GM12878 (cell line): ENCODE results near the gene MAFG. TPM values are rescaled to one million over a fixed set of nuclear protein-coding genes. Genes with fewer than 3 reads are reported as not detected.

Experiments
- ATAC-seq: fragments of 200-7000 bp; cut with Tn5 transposase; 3 replicates; pipeline ENCODE4 v1.9.1; 2020; ENCODE audit warnings: mild to moderate bottlenecking, moderate library complexity
- BruUV-seq: library from RNA; stranded (reverse); fragments of 400-500 nt; replicated peaks from 2 replicates; lab custom pipeline; 2021; lab: Mats Ljungman, UMichigan
- CTCF ChIA-PET: fragments of 300-600 bp; sonication (Branson Sonifier 250); formaldehyde crosslinking; extraction: SDS; loops from one replicate; lab custom pipeline; 2021; ENCODE audit warnings: inconsistent platforms; lab: Yijun Ruan, JAX
- POLR2A ChIA-PET: fragments of 350-600 bp; formaldehyde crosslinking; extraction: SDS; loops from one replicate; lab custom pipeline; 2021; ENCODE audit warnings: inconsistent platforms; lab: Charles Lee
- RAD21 ChIA-PET: fragments of 300-600 bp; sonication (Branson Sonifier 250); formaldehyde crosslinking; loops from one replicate; lab custom pipeline; 2023; ENCODE audit warnings: antibody characterized with exemption; ENCODE audit not compliant: unreplicated experiment; lab: Charles Lee
- SMC1A ChIA-PET: fragments of 300-600 bp; sonication (Branson Sonifier 250); formaldehyde crosslinking; loops from one replicate; lab custom pipeline; 2023; ENCODE audit not compliant: unreplicated experiment, uncharacterized antibody; lab: Charles Lee
- DNase-seq: peaks from one replicate; pipeline ENCODE4 v3.0.0-alpha.2; 2011; ENCODE audit warnings: low read depth, low spot score
- FAIRE-seq: peaks from 3 replicates; lab custom pipeline; 2011; peaks lifted over from hg19 to GRCh38; lab: Jason Lieb, UNC
- H2AFZ ChIP-seq: 2 replicates; pipeline ENCODE4 v1.6.0; 2011; ENCODE audit warnings: low read depth, low read length, control low read depth; ENCODE audit not compliant: control insufficient read depth
- H3K27ac ChIP-seq: 2 replicates; pipeline ENCODE4 v1.5.1; 2011; ENCODE audit warnings: control low read depth; ENCODE audit not compliant: control insufficient read depth, insufficient read depth
- H3K27me3 ChIP-seq, 2 experiments: replicated peaks in 1 of 2; 2 replicates each; pipeline versions ENCODE4 v1.6.0 to v1.6.1; 2011; ENCODE audit warnings: low read length in 1 of 2; ENCODE audit not compliant: control insufficient read depth in 2 of 2, insufficient read depth in 2 of 2
- H3K36me3 ChIP-seq, 2 experiments: 2 replicates each; pipeline ENCODE4 v1.5.1; 2011; ENCODE audit warnings: low read length in 1 of 2; ENCODE audit not compliant: control insufficient read depth in 2 of 2, insufficient read depth in 2 of 2
- H3K4me1 ChIP-seq: 2 replicates; pipeline ENCODE4 v1.6.1; 2011; ENCODE audit warnings: mild to moderate bottlenecking, low read length, moderate library complexity, mixed read lengths; ENCODE audit not compliant: control insufficient read depth, insufficient read depth
- H3K4me2 ChIP-seq: 2 replicates; pipeline ENCODE4 v1.6.0; 2011; ENCODE audit warnings: control low read depth; ENCODE audit not compliant: control insufficient read depth, insufficient read depth
- H3K4me3 ChIP-seq: fragments of 200-600 bp; sonication (generic); 2 replicates; pipeline ENCODE4 v1.5.1; 2016
- H3K79me2 ChIP-seq: 2 replicates; pipeline ENCODE4 v1.6.0; 2011; ENCODE audit warnings: low read length; ENCODE audit not compliant: control insufficient read depth, insufficient read depth
- H3K9ac ChIP-seq: 2 replicates; pipeline ENCODE4 v1.8.0; 2011; ENCODE audit warnings: low read length, control low read depth, mixed read lengths; ENCODE audit not compliant: control insufficient read depth, insufficient read depth
- H3K9me3 ChIP-seq: replicated peaks from 3 replicates; pipeline ENCODE4 v1.5.1; 2011; ENCODE audit warnings: mild to moderate bottlenecking, low read length; ENCODE audit not compliant: control insufficient read depth, insufficient read depth
- H4K20me1 ChIP-seq: 2 replicates; pipeline ENCODE4 v1.6.0; 2011; ENCODE audit not compliant: control insufficient read depth, insufficient read depth
- CEBPB ChIP-seq, 2 experiments: fragments of 150-350 bp in 1 of 2; IDR thresholded peaks; 2 replicates each; pipeline ENCODE4 v1.6.1; 2012 to 2014; ENCODE audit warnings: low read depth in 2 of 2, low read length in 2 of 2, borderline replicate concordance in 1 of 2, inconsistent platforms in 1 of 2
- EGR1 ChIP-seq, 2 experiments: IDR thresholded peaks; 1 replicate in 1 of 2; 2 replicates in 1 of 2; pipeline ENCODE4 v1.6.1; 2011 to 2012; ENCODE audit warnings: low read depth in 2 of 2, low read length in 2 of 2, borderline replicate concordance in 1 of 2, mild to moderate bottlenecking in 1 of 2, moderate library complexity in 1 of 2
- KDM1A ChIP-seq: fragments of 200-600 bp; sonication (generic); IDR thresholded peaks from 2 replicates; pipeline ENCODE4 v1.6.1; 2016; ENCODE audit warnings: borderline replicate concordance
- POLR2A ChIP-seq: IDR thresholded peaks from 2 replicates; pipeline ENCODE4 v1.6.1; 2011; ENCODE audit warnings: low read depth, mild to moderate bottlenecking, low read length
- SPI1 ChIP-seq: IDR thresholded peaks from 2 replicates; pipeline ENCODE4 v1.6.1; 2011; ENCODE audit warnings: low read depth, mild to moderate bottlenecking, low read length, moderate library complexity, borderline replicate concordance; ENCODE audit not compliant: insufficient read depth
- TBL1XR1 ChIP-seq: IDR thresholded peaks from 2 replicates; pipeline ENCODE4 v1.6.1; 2012; ENCODE audit warnings: low read depth, low read length, improper control_type of control experiment
- ZNF217 ChIP-seq: fragments of 450-650 bp; IDR thresholded peaks from 2 replicates; pipeline ENCODE4 v1.6.1; 2017; ENCODE audit warnings: antibody characterized with exemption, mild to moderate bottlenecking
- whole genome bisulfite sequencing: methylation state at CpG from one replicate; pipeline ENCODE4 v1.1.6; 2016; ENCODE audit warnings: low lambda C conversion rate; ENCODE audit not compliant: insufficient replicate concordance, insufficient coverage; ENCODE audit errors: missing lambda C conversion rate; 5-methylcytosine and 5-hydroxymethylcytosine counted together
- in situ Hi-C: fragments of 300-500 bp; cut with MboI; formaldehyde crosslinking; loops from 9 replicates; pipeline ENCODE4 v1.14.3; 2018; ENCODE audit warnings: mixed read lengths
- intact Hi-C: fragments of 100-400 bp; cut with micrococcal nuclease; formaldehyde crosslinking; loops from one replicate; pipeline ENCODE4 v1.14.2; 2022; ENCODE audit not compliant: unreplicated experiment
- polyA plus RNA-seq, 11 experiments: library from polyadenylated mRNA; depleted of rRNA in 4 of 11; unstranded in 6 of 11; stranded (reverse) in 5 of 11; fragments of >200 nt; fragmentation: Nextera tagmentation in 4 of 11; fragmentation: Illumina TruSeq in 1 of 11; extraction: Ambion mirVana in 4 of 11; extraction: Trizol in 1 of 11; gene quantifications; 1 replicate in 1 of 11; 2 replicates in 10 of 11; pipeline versions ENCODE4 v1.2.1 to v1.2.3, GENCODE V29; 2011 to 2016; ENCODE audit warnings: inconsistent platforms in 2 of 11, missing spikeins in 2 of 11, low read depth in 1 of 11
- total RNA-seq, 4 experiments: library from RNA; depleted of rRNA in 3 of 4; stranded (reverse); fragments of >200 nt in 3 of 4; fragmentation: Illumina TruSeq in 1 of 4; extraction: Trizol in 1 of 4; gene quantifications; 2 replicates each; pipeline versions ENCODE4 v1.2.1 to v1.2.3, GENCODE V29; 2013 to 2021
- TF ChIP-seq, protein P1 (sequence below): fragments of 450-650 bp; IDR thresholded peaks from 2 replicates; pipeline ENCODE4 v1.6.1; 2017; ENCODE audit warnings: mild to moderate bottlenecking
- TF ChIP-seq, protein P2 (sequence below): fragments of 450-650 bp; IDR thresholded peaks from 2 replicates; pipeline ENCODE4 v1.6.1; 2017; ENCODE audit warnings: mild to moderate bottlenecking, low read depth, inconsistent platforms; ENCODE audit not compliant: poor library complexity, severe bottlenecking
- TF ChIP-seq, protein P3 (sequence below): fragments of 450-650 bp; IDR thresholded peaks from 2 replicates; pipeline ENCODE4 v1.6.1; 2017; ENCODE audit warnings: mild to moderate bottlenecking, moderate library complexity
- TF ChIP-seq, protein P4 (sequence below): IDR thresholded peaks from 2 replicates; pipeline ENCODE4 v1.6.1; 2012; ENCODE audit warnings: low read depth, low read length, improper control_type of control experiment

The MAFG gene
- total and polyA plus RNA-seq, 10 of the 15 experiments (the other 5 are each of a cell fraction or from before 2014, with no cell fraction given), result 0.48 to 20.1 (median 7.6) TPM

DNA sequence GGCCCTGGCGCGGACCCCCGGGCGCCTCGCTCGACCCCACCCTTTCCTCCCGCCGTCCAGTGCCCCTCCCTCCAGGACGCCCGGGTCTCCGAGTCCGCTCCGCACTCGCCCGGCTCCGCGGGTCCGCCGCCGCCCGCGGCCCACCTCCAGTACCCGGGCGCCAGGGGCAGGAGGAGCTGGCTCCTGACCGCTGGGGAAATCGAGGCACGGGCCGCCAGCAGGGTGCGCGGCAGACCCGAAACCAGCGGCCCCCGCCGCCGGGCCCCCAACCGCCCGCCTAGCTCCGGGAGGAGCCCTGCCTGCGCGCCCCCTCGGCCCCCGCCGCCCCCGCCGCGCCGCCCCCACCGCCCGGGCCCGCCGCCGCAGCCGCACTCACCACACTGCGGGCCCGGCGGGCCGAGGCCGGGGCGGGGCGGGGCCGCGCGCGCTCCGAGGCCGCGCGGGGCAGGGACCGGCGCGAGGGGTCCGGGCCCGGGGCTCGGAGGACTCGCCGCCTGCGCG is 333 bp downstream of the MAFG start:
- ChIA-PET POLR2A (interaction anchor here (0.9 to 2.0 kb wide), 6 partner anchors 10 to 216 kb away, joined by 3 to 8 read pairs (median 5); partner anchors contain the start of gene PYCR1), RAD21 (interaction anchor here (0.6 to 1.1 kb wide), 4 partner anchors 33 to 244 kb away, joined by 3 read pairs; partner anchors contain the start of genes ARL16 and P4HB), SMC1A (interaction anchor here (1.5 kb wide), 1 partner anchor 10 kb away, joined by 6 read pairs; no protein-coding TSS in a partner anchor), CTCF (interaction anchor here (0.8 to 1.7 kb wide), 7 partner anchors 9 to 92 kb away, joined by 3 to 8 read pairs (median 4); no protein-coding TSS in a partner anchor)
- 0% methylated on average over 25 of the region's 78 CpGs for WGBS
- DNase-seq (no peak), ATAC-seq (no peak), FAIRE-seq (no peak)
- H3K4me2 ChIP-seq, result peak overlapping the region; percentile 97; the same call in 1 of the 2 replicates
- H3K27me3 ChIP-seq, result no peaks in the 10 kb centered on the region
- H2AFZ ChIP-seq, result no peak overlapping the region; the same call in 1 of the 2 replicates
- intact Hi-C loops (loop anchor here (5.0 kb wide), 2 partner anchors 40 to 55 kb away; partner anchors contain the start of gene ARHGDIA), in situ Hi-C loops (no loop called here)
- peaks cover 0 to 2% of the 10 kb centered on the region in 2 experiments; a peak in 2 of 4 replicates for H3K36me3 ChIP-seq
- peak overlapping the region; percentile 85 for H3K9ac ChIP-seq
- no TSS peak for BruUV-seq
- H4K20me1 ChIP-seq, result no peaks in the 10 kb centered on the region; the same call in 1 of the 2 replicates
- peaks cover 38% of the 10 kb centered on the region for H3K79me2 ChIP-seq
- peak overlapping the region; percentile 71 for H3K27ac ChIP-seq
- no peak for TF ChIP-seq CEBPB (IDR thresholded peaks at IDR 0.05; ENCODE audit: borderline replicate concordance in 1 of 2, low read depth in 2 of 2, low read length in 2 of 2)
- TF ChIP-seq, protein P1, sequence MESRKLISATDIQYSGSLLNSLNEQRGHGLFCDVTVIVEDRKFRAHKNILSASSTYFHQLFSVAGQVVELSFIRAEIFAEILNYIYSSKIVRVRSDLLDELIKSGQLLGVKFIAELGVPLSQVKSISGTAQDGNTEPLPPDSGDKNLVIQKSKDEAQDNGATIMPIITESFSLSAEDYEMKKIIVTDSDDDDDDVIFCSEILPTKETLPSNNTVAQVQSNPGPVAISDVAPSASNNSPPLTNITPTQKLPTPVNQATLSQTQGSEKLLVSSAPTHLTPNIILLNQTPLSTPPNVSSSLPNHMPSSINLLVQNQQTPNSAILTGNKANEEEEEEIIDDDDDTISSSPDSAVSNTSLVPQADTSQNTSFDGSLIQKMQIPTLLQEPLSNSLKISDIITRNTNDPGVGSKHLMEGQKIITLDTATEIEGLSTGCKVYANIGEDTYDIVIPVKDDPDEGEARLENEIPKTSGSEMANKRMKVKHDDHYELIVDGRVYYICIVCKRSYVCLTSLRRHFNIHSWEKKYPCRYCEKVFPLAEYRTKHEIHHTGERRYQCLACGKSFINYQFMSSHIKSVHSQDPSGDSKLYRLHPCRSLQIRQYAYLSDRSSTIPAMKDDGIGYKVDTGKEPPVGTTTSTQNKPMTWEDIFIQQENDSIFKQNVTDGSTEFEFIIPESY, result no peak
- TF ChIP-seq, protein P2, sequence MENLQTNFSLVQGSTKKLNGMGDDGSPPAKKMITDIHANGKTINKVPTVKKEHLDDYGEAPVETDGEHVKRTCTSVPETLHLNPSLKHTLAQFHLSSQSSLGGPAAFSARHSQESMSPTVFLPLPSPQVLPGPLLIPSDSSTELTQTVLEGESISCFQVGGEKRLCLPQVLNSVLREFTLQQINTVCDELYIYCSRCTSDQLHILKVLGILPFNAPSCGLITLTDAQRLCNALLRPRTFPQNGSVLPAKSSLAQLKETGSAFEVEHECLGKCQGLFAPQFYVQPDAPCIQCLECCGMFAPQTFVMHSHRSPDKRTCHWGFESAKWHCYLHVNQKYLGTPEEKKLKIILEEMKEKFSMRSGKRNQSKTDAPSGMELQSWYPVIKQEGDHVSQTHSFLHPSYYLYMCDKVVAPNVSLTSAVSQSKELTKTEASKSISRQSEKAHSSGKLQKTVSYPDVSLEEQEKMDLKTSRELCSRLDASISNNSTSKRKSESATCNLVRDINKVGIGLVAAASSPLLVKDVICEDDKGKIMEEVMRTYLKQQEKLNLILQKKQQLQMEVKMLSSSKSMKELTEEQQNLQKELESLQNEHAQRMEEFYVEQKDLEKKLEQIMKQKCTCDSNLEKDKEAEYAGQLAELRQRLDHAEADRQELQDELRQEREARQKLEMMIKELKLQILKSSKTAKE, result no peak
- peak in 1 of 2 experiments; percentile 55; a peak in 2 of 3 replicates for TF ChIP-seq EGR1 (IDR thresholded peaks at IDR 0.05; ENCODE audit: borderline replicate concordance in 1 of 2, low read depth in 2 of 2, low read length in 2 of 2)
- no peak for TF ChIP-seq ZNF217
- TF ChIP-seq, protein P3, sequence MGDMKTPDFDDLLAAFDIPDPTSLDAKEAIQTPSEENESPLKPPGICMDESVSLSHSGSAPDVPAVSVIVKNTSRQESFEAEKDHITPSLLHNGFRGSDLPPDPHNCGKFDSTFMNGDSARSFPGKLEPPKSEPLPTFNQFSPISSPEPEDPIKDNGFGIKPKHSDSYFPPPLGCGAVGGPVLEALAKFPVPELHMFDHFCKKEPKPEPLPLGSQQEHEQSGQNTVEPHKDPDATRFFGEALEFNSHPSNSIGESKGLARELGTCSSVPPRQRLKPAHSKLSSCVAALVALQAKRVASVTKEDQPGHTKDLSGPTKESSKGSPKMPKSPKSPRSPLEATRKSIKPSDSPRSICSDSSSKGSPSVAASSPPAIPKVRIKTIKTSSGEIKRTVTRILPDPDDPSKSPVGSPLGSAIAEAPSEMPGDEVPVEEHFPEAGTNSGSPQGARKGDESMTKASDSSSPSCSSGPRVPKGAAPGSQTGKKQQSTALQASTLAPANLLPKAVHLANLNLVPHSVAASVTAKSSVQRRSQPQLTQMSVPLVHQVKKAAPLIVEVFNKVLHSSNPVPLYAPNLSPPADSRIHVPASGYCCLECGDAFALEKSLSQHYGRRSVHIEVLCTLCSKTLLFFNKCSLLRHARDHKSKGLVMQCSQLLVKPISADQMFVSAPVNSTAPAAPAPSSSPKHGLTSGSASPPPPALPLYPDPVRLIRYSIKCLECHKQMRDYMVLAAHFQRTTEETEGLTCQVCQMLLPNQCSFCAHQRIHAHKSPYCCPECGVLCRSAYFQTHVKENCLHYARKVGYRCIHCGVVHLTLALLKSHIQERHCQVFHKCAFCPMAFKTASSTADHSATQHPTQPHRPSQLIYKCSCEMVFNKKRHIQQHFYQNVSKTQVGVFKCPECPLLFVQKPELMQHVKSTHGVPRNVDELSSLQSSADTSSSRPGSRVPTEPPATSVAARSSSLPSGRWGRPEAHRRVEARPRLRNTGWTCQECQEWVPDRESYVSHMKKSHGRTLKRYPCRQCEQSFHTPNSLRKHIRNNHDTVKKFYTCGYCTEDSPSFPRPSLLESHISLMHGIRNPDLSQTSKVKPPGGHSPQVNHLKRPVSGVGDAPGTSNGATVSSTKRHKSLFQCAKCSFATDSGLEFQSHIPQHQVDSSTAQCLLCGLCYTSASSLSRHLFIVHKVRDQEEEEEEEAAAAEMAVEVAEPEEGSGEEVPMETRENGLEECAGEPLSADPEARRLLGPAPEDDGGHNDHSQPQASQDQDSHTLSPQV, result no peak
- no peak for TF ChIP-seq KDM1A
- no peak for TF ChIP-seq SPI1
- peak; percentile 2; the same call in 1 of the 2 replicates for TF ChIP-seq POLR2A
- TF ChIP-seq, protein P4, sequence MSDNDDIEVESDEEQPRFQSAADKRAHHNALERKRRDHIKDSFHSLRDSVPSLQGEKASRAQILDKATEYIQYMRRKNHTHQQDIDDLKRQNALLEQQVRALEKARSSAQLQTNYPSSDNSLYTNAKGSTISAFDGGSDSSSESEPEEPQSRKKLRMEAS, result no peak
- TF ChIP-seq TBL1XR1, result no peak
- H3K4me1 ChIP-seq, result peaks cover 27% of the 10 kb centered on the region
- H3K4me3 ChIP-seq, result peak overlapping the region; percentile 83
- H3K9me3 ChIP-seq, result no peaks in the 10 kb centered on the region
